Esophagus muscularis mucosa (tissue), 2 donors: ENCODE data around the gene ZBTB46.
"Not testable (repeated sequence)": the region's sequence is repeated elsewhere in the genome, so short reads cannot be mapped to it uniquely, and the experiment has no call there.

Experiments used
- POLR2A ChIP-seq: fragments of 450-650 bp; IDR thresholded peaks from one replicate; pipeline ENCODE4 v1.6.1; 2017; ENCODE audit warnings: antibody characterized with exemption, moderate library complexity, mild to moderate bottlenecking, low read depth
- POLR2AphosphoS5 ChIP-seq, 2 donors: sonication (generic); formaldehyde crosslinking; IDR thresholded peaks; one replicate each; pipeline ENCODE4 v1.6.1; 2017; ENCODE audit warnings: antibody characterized with exemption in 2 of 2

DNA sequence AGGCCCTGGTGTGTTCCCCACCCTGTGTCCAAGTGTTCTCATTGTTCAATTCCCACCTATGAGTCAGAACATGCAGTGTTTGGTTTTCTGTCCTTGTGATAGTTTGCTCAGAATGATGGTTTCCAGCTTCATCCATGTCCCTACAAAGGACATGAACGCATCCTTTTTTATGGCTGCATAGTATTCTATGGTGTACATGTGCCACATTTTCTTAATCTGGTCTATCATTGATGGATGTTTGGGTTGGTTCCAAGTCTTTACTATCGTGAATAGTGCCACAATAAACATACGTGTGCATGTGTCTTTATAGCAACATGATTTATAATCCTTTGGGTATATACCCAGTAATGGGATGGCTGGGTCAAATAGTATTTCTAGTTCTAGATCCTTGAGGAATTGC is 33.9 kb downstream of the ZBTB46 start:
- not testable (repeated sequence) for TF ChIP-seq POLR2A; POLR2AphosphoS5 (IDR thresholded peaks at IDR 0.05)
